Measurements from ENCODE around the gene GNG2. TPM values are rescaled to one million over a fixed set of nuclear protein-coding genes. Genes with fewer than 3 reads are reported as not detected.

Gene GNG2
- total RNA-seq, 1 experiment from 2014 or later: 8.6 TPM

- Histone ChIP-seq H3K27me3 (replicated peaks; ENCODE audit: control insufficient read depth, insufficient read depth, low read length) (no peaks in the 10 kb centered on the region), H3K4me1 (no peaks in the 10 kb centered on the region), H3K36me3 (ENCODE audit: control insufficient read depth, insufficient read depth, low read length) (no peaks in the 10 kb centered on the region), H3K4me3 (ENCODE audit: low read depth, low read length) (no peak overlapping the region), H3K9me3 (no peaks in the 10 kb centered on the region)
- Mint-ChIP-seq H3K4me3 (ENCODE audit: unreplicated experiment) (no peak overlapping the region), H3K9me3 (ENCODE audit: unreplicated experiment) (no peaks in the 10 kb centered on the region), H3K36me3 (ENCODE audit: insufficient read depth, unreplicated experiment) (no peaks in the 10 kb centered on the region), H3K4me1 (ENCODE audit: low read depth, unreplicated experiment) (no peaks in the 10 kb centered on the region), H3K27ac (ENCODE audit: unreplicated experiment) (no peak overlapping the region), H3K27me3 (ENCODE audit: insufficient read depth, unreplicated experiment) (no peaks in the 10 kb centered on the region)
- no peak for DNase-seq
- ChIA-PET CTCF (no interaction called here), POLR2A (no interaction called here)
- no TSS peak for BruUV-seq (replicated peaks)
- intact Hi-C loops (cut with micrococcal nuclease; ENCODE audit: unreplicated experiment): no loop called here
- TF ChIP-seq CTCF (IDR thresholded peaks at IDR 0.05; ENCODE audit: insufficient read depth in 1 of 2, low read depth in 1 of 2, low read length in 1 of 2, severe bottlenecking in 1 of 2, unreplicated experiment in 1 of 2): no peak
Observed at GRCh38 chr14:51939226-51939625, 78.8 kb downstream of the GNG2 start.

- intact Hi-C loops (cut with micrococcal nuclease; ENCODE audit: unreplicated experiment): no loop called here
Observed at GRCh38 chr14:51939755-51940301, 79.4 kb downstream of the GNG2 start.

GRCh38 chr14:51942971-51943370 is 82.6 kb downstream of the GNG2 start:
- H3K27me3 ChIP-seq (replicated peaks; ENCODE audit: control insufficient read depth, insufficient read depth, low read length): no peaks in the 10 kb centered on the region
- Mint-ChIP-seq H3K4me1 (ENCODE audit: low read depth, unreplicated experiment) (no peaks in the 10 kb centered on the region), H3K9me3 (ENCODE audit: unreplicated experiment) (peaks cover 4% of the 10 kb centered on the region), H3K27me3 (ENCODE audit: insufficient read depth, unreplicated experiment) (no peaks in the 10 kb centered on the region), H3K36me3 (ENCODE audit: insufficient read depth, unreplicated experiment) (no peaks in the 10 kb centered on the region), H3K4me3 (ENCODE audit: unreplicated experiment) (no peak overlapping the region), H3K27ac (ENCODE audit: unreplicated experiment) (no peak overlapping the region)
- H3K4me1 ChIP-seq: no peaks in the 10 kb centered on the region
- H3K36me3 ChIP-seq (ENCODE audit: control insufficient read depth, insufficient read depth, low read length): no peaks in the 10 kb centered on the region
- H3K9me3 ChIP-seq: no peaks in the 10 kb centered on the region
- POLR2A ChIA-PET: no interaction called here
- H3K4me3 ChIP-seq (ENCODE audit: low read depth, low read length): no peak overlapping the region
- BruUV-seq (replicated peaks): no TSS peak
- no peak for TF ChIP-seq CTCF (IDR thresholded peaks at IDR 0.05; ENCODE audit: insufficient read depth in 1 of 2, low read depth in 1 of 2, low read length in 1 of 2, severe bottlenecking in 1 of 2, unreplicated experiment in 1 of 2)
- CTCF ChIA-PET: no interaction called here
- intact Hi-C loops (cut with micrococcal nuclease; ENCODE audit: unreplicated experiment): no loop called here
- DNase-seq: no peak

More at GRCh38 chr14:51939755-51940301, 79.4 kb downstream of the GNG2 start:
- CTCF ChIA-PET: no interaction called here
- POLR2A ChIA-PET: no interaction called here
- no peaks in the 10 kb centered on the region for H3K27me3 ChIP-seq (replicated peaks; ENCODE audit: control insufficient read depth, insufficient read depth, low read length)
- BruUV-seq (replicated peaks): no TSS peak
- TF ChIP-seq CTCF (IDR thresholded peaks at IDR 0.05; ENCODE audit: insufficient read depth in 1 of 2, low read depth in 1 of 2, low read length in 1 of 2, severe bottlenecking in 1 of 2, unreplicated experiment in 1 of 2): no peak
- H3K4me3 ChIP-seq (ENCODE audit: low read depth, low read length): no peak overlapping the region
- H3K36me3 ChIP-seq (ENCODE audit: control insufficient read depth, insufficient read depth, low read length): no peaks in the 10 kb centered on the region
- H3K9me3 ChIP-seq: no peaks in the 10 kb centered on the region
- no peak overlapping the region for H3K4me3 Mint-ChIP-seq (ENCODE audit: unreplicated experiment)
- no peaks in the 10 kb centered on the region for H3K9me3 Mint-ChIP-seq (ENCODE audit: unreplicated experiment)
- no peak for DNase-seq
- no peak overlapping the region for H3K27ac Mint-ChIP-seq (ENCODE audit: unreplicated experiment)
- H3K27me3 Mint-ChIP-seq (ENCODE audit: insufficient read depth, unreplicated experiment): no peaks in the 10 kb centered on the region
- no peaks in the 10 kb centered on the region for H3K4me1 ChIP-seq
- H3K4me1 Mint-ChIP-seq (ENCODE audit: low read depth, unreplicated experiment): no peaks in the 10 kb centered on the region
- H3K36me3 Mint-ChIP-seq (ENCODE audit: insufficient read depth, unreplicated experiment): no peaks in the 10 kb centered on the region

Measured in Caco-2 (cell line).